Esophagus muscularis mucosa (tissue), 4 donors: Measurements from ENCODE around the gene AREL1.

Source experiments
- EP300 ChIP-seq: sonication (generic); formaldehyde crosslinking; IDR thresholded peaks from one replicate; pipeline ENCODE4 v1.6.1; 2017; ENCODE audit warnings: antibody characterized with exemption
- POLR2A ChIP-seq: fragments of 450-650 bp; IDR thresholded peaks from one replicate; pipeline ENCODE4 v1.6.1; 2017; ENCODE audit warnings: antibody characterized with exemption, moderate library complexity, mild to moderate bottlenecking, low read depth
- POLR2AphosphoS5 ChIP-seq, 2 donors: sonication (generic); formaldehyde crosslinking; IDR thresholded peaks; one replicate each; pipeline ENCODE4 v1.6.1; 2017; ENCODE audit warnings: antibody characterized with exemption in 2 of 2
- TF ChIP-seq, protein P1 (sequence below), 3 experiments: fragments of 200-600 bp in 2 of 3; fragments of 450-650 bp in 1 of 3; sonication (generic) in 2 of 3; IDR thresholded peaks; one replicate each; pipeline ENCODE4 v1.5.1; 2017 to 2019; ENCODE audit warnings: antibody characterized with exemption in 3 of 3, mild to moderate bottlenecking in 2 of 3, moderate library complexity in 1 of 3

- TF ChIP-seq, protein P1, sequence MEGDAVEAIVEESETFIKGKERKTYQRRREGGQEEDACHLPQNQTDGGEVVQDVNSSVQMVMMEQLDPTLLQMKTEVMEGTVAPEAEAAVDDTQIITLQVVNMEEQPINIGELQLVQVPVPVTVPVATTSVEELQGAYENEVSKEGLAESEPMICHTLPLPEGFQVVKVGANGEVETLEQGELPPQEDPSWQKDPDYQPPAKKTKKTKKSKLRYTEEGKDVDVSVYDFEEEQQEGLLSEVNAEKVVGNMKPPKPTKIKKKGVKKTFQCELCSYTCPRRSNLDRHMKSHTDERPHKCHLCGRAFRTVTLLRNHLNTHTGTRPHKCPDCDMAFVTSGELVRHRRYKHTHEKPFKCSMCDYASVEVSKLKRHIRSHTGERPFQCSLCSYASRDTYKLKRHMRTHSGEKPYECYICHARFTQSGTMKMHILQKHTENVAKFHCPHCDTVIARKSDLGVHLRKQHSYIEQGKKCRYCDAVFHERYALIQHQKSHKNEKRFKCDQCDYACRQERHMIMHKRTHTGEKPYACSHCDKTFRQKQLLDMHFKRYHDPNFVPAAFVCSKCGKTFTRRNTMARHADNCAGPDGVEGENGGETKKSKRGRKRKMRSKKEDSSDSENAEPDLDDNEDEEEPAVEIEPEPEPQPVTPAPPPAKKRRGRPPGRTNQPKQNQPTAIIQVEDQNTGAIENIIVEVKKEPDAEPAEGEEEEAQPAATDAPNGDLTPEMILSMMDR (IDR thresholded peaks at IDR 0.05) = no peak
- TF ChIP-seq EP300 (no peak), POLR2A (no peak), POLR2AphosphoS5 (IDR thresholded peaks at IDR 0.05) (no peak)
Measured at GRCh38 chr14:74649167-74649566, 63.7 kb downstream of the AREL1 start.
